GM19043 (cell line): ENCODE data around the gene EHD4.

Experiments
- ATAC-seq: cut with Tn5 transposase; IDR thresholded peaks from one replicate; pipeline ENCODE4 v1.9.1; 2021; ENCODE audit warnings: low read depth; ENCODE audit not compliant: unreplicated experiment

The EHD4 gene

DNA sequence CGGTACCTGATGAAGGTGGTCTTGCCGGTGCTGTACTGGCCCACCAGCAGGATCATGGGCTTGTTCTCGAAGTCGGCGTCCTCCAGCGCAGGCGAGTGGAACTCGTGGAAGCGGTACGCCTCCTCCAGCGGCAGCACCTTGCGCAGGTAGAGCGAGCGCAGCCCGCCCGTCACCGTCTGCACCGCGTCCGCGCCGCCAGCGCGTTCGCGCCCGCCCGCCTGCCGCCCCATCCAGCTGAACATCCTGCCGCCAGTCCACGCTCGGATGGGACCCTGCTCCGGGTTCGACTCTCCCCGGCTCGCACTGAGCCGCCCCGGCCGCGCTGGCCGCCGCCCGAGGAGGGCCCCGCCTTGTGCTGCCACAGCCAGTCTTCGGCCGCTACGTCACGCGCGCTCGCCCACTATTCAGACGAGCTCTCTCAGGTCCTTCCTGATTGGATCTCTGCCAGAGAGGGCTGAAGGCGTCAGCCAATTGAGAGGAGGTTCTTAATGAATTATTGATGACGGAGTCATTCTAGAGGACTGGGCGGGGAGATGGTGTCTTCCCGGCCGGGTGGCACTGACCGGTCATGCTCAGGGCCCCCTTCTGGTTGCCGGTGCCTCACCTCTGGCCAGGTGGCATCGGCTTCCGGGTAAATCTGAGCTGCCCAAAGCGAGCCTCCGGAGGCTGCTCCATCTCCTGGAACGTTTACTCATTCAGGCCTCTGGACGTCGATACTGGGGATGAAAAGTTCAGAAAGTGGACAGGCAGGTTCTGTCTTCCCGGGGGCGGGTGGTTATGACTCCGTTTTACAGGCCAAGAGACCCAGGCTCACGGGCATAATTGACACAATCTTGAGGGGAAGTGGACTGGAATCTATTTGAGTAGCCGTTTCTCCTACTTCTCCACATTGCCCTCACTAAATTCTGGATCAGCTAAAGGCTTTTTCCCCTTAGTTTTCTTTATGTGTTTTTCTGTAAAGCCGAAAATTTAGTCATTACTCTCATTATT is at the start of gene EHD4:
EHD4 (minus strand) TSS at position 305 of the 990 bp plus-strand sequence; CDS start at position 242, 63 bp downstream.
- peak; percentile 77 for ATAC-seq

DNA sequence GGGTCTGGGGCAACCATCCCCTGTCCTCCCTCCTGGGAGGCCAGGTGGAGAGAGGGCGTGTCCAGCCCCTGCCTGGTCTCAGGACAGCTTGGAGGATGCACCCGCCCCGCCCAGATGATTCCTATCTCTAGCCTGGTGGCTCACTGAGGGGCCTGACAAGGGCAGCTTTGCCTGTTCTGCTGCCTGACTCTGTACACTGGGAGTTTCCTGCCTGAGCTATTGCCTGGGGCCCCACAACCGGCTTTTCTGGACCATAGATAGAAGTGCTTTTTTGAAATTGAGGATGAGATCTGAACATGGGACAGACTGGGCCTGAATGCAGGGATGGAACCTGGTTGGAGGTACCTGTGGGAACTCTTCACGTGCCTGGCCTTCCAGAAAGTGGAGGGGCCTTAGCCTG is 49.2 kb upstream of the EHD4 start:
- no peak for ATAC-seq

DNA sequence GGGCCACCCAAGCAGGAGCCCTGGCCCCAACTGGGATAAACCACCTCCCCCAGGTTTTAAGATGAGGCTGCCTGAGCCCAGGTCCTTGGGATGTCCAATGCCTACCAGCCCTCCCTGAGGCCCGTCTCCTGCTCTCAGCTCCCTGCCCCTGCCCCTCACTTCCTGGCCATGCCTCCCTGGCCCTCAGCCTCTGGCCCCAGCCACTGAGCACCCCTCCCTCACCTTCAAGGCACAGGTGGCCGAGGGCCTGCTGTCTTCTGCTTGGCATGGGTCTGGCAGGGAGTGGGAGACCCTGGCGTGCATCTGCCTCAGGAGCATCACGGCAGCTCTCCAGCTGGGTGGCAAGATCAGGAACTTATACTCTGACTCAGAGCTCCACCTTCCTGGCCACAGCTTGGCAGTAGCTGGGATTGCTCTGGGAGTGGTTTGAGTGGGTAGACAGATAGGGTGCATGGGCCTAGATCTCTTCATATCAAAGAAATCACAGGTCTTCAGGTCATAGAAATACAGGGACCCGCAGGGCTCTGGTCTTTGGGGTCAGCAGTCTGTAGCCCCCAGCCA is 48.4 kb upstream of the EHD4 start, which contains the start of gene PLA2G4E:
PLA2G4E (minus strand) TSS at position 330 of the 561 bp plus-strand sequence; CDS start at position 318, 12 bp downstream.
- no peak for ATAC-seq

DNA sequence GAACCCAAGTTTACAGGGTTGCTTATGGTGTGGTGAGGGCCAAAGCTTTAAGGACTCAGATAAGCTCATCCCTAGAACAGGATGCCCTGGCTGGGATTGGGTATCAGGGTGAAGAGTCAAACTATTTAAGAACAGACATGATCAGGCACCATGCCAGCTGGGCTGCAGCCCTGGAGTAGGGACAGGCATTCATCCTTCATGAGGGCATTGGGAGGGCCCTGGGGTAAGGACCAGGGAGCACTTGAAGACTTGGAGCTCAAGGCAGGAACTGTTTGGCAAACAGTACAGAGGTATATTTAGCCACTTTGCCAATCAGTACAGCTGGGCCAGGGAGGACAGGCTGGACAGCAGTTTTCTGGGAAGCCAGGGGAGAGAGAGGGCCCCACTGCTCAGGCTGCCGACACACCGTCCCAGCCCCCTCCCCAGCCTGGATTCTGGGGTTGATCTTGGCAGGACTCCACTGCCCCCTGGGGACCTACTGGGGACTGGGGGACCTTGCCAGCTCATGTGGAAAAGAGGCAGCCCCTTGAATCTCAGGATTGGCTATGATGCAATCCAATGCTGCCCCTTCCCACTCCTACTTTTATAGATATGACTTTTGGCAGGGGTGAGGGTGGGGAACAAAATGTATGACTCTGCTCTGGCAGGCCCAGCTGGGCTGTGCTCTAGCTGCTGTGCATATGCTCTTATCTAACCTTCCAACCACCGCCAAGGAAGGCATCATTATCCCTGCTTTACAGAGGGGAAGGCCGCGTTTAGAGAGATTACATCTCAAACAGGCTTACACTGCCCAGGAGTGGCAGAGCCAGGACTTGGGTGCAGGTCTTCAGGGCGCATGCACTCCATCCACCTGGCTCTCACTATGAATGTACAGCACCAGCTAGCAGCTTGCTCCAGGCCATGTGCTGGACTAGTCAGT is 46.2 kb upstream of the EHD4 start:
- no peak for ATAC-seq

GRCh38 chr15:42016971-42017370 is 44.6 kb upstream of the EHD4 start:
- no peak for ATAC-seq

DNA sequence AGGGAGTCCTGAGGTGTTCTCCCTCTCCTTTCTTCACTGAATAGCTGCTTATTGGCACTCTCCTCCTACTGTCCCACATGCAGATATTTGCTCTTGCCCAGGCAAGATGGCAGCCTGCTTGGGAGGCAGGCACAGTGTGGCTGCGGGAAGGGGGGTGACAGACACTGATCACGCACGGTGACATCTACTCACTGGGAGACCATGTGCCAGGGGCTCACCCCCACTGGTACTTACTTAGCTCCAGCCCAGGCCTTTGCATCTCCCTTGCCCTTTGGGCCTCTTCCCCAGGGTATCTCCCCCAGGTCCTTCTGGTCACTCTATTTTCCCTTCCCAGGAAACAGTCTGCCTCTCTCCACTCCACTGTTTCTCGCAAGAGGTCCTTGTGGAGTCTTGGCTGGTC is 42.0 kb upstream of the EHD4 start:
- ATAC-seq, result no peak

- ATAC-seq, result no peak
Observed at GRCh38 chr15:42012928-42013482, 40.6 kb upstream of the EHD4 start.

GRCh38 chr15:42012241-42012640 is 39.9 kb upstream of the EHD4 start:
- no peak for ATAC-seq

DNA sequence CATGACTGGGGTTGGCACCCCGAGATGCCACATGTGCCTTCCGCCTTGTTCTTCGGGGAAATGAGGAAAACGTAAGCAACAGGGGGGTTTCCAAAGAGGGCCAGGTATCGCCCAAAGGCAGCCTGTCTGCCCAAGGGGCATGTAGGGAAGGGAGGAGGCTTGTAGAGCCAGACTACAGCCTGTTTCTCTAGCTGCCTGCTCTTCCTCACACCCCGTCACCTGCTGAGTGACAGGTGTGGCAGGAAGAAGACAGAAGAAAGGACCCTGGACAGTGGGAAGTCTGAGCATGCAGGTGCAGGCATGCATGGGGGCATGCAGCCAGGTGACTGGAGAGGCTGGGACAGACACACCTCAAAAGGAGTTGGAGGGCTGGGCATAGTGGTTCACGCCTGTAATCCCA is 38.7 kb upstream of the EHD4 start:
- ATAC-seq, result no peak

GRCh38 chr15:42010434-42010833 is 38.1 kb upstream of the EHD4 start:
- ATAC-seq, result peak; percentile 70

- no peak for ATAC-seq
Observed at GRCh38 chr15:42009474-42009873, 37.1 kb upstream of the EHD4 start.

DNA sequence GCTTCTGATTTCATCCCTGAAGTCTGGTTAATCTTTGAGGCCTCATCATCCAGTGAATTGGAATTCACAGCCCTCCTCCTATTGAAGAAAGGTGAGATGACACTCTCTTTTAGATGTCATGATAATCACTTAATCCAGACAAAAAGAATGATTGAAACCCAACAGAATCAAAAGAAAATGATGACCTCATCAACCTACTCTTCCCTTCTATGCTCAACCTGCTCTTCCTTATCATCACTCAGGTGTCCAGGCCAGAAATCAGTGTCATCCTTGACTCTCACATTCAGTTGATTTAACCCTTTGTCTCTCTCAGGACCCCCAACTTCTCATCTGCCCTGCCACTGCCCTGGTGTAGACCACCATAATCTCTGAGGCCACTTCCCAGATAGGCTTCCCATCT is 36.7 kb upstream of the EHD4 start:
- no peak for ATAC-seq

DNA sequence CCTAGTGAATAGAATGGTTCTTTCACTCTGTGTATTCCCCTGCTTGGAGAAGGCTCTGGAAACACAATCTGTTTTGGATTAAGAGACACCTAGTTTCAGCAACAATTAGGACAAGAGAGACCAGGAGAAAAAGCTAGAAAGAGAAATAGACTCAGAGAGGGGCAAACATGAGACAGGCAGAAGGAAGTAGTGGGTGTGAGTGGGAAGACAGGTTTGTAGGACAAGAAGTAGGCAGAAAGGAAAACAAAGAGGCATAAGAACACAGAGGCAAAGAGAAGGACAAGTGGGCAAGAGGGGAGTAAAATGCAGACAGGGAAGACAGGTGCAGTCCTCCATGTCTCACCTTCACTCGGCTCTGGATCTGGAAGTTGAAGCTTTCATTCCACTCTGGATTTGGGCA is 35.0 kb upstream of the EHD4 start:
- no peak for ATAC-seq

- no peak for ATAC-seq
Observed at GRCh38 chr15:42002333-42002732, 30.0 kb upstream of the EHD4 start.

GRCh38 chr15:42001236-42001635 is 28.9 kb upstream of the EHD4 start:
- ATAC-seq, result no peak

DNA sequence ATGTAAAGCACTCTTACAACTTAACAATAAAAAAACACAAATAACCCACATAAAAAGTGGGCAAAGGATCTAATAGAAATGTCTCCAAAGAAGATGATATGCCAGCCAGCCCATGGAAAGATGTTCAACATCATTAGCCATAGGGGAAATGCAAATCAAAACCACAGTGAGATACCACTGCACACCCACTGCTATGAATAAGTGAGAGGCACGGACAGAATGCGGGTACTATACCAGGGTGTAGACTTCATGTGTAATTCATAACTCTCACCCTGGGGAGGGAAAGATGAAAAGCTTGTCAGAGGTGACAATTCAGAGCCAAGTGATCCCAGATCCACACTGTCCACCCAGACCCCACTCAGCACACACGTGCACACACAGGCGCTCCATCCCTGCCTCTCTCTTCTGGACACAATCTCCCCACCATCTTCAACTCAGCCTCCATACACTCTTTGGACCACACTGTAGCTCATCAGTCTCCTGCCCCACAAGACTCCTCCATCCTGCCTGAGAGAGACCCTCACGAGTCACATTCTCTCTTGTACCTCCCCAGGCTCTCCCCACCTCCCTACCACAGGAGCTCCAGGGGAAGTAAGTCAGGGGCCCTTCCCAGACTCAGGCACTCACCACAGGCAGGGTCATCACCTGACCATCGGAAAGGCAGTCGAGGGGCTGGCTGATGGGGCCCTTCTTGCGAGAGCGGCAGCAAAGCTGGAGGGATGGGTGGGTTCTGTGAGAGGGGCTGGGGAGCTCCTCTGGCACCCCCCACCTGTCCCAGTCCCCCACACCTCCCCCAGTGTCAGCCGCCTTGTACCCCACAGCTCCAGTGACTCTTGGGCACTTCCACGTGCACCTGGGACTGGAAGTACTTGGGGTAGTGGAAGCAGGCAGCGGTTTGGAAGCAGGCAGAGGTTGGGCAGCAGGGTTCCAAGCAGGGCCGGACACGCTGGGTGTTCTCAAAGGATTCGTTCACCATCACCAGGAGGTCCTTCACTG is 27.2 kb upstream of the EHD4 start:
- ATAC-seq, result no peak

DNA sequence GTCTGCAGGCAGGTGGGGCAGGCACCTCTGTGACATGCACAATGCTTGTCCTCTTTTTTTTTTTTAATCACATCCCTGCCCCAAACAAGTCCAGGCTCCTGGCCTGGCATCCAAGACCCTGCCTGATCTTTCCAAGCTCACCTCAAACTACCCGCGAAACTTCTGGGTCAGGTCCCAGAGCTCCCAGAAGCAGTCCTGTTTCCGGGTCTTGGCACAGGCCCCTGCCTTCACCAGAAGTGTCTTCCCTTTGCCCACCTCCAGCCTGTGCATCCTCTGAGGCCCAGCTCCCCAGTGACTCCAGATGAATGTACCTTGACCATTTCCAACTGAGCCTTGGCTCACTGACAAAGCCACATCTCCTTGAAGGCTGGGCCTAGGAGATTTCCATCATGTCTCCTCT is 25.5 kb upstream of the EHD4 start:
- ATAC-seq, result no peak

DNA sequence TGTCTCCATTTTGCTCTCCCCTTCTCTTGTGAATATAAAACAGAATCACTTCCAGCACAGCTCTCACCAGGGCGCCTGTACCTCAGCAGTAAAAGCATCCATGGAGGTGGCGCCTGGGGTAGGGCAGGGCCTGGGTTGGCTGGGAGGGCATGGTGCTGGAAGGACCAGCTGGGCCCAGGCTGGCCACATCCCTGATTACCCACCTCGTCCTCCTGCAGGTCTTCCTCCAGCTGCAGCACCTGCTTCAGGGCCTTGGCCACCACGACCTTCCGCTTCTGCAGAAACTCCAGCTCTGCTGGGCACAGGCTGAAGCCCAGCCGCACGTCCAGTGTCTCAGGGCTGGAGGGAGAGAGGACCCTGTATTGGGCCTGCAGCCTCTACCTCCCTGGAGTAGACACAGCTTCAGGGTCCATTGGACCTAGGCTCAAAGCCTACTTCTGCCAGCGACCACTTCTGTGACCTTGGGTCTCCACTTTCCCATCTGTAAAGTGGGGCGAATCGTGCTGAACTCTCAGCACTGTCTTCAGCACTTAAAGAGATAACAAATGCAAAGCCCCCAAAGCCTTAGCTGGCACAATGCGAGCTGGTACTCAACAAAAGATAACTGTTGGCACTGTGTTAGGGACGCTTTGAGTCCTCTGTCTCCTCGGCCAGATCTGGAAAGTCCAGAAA is 24.7 kb upstream of the EHD4 start:
- no peak for ATAC-seq

DNA sequence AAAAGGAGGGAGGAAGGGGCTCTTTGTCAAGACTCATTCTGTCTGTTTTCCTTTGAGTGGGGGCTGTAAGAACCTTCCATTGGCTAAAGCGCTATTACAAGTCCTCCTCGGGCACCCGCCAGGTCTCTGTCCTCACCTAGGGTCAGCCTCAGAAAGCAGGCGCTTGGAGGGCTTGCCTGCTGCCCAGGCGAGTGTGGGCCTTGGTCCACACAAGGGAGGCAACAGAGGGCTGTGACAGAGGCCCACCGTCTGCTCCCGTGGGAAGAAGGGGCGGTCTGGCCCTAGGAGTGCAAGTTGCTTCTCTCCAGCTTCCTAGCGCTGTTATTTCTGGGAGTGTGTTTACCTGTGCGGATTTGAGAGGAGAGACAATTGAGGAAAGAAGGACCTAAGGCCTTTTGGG is 24.0 kb upstream of the EHD4 start:
- no peak for ATAC-seq
